H1 (cell line): Measurements from ENCODE around the gene SNX21.

Experiments
- CTCF ChIP-seq, 3 experiments: IDR thresholded peaks; 1 replicate in 2 of 3; 2 replicates in 1 of 3; pipeline versions ENCODE4 v1.5.1 to v1.6.1; 2011; ENCODE audit warnings: low read length in 3 of 3, mild to moderate bottlenecking in 3 of 3, inconsistent platforms in 2 of 3, low read depth in 1 of 3, moderate library complexity in 1 of 3; ENCODE audit not compliant: insufficient read depth in 1 of 3; ENCODE audit errors: control extremely low read depth in 1 of 3
- EZH2 ChIP-seq: fragments of 200-600 bp; sonication (generic); IDR thresholded peaks from 2 replicates; pipeline ENCODE4 v1.7.1; 2012; ENCODE audit warnings: low read depth, mild to moderate bottlenecking, moderate library complexity, low read length, inconsistent platforms; ENCODE audit not compliant: severe bottlenecking
- POLR2A ChIP-seq, 2 experiments: IDR thresholded peaks; 1 replicate in 1 of 2; 2 replicates in 1 of 2; pipeline ENCODE4 v1.6.1; 2011; ENCODE audit warnings: low read depth in 2 of 2, low read length in 2 of 2, mild to moderate bottlenecking in 2 of 2; ENCODE audit errors: control extremely low read depth in 1 of 2
- YY1 ChIP-seq: IDR thresholded peaks from 2 replicates; pipeline ENCODE4 v1.6.1; 2011; ENCODE audit warnings: low read depth, mild to moderate bottlenecking, low read length

GRCh38 chr20:45817376-45818194 lies 16.0 kb upstream of the SNX21 start:
- TF ChIP-seq YY1 (no peak), CTCF (IDR thresholded peaks at IDR 0.05; ENCODE audit: control extremely low read depth in 1 of 3, insufficient read depth in 1 of 3, low read depth in 1 of 3, low read length in 3 of 3) (no peak), EZH2 (no peak), POLR2A (IDR thresholded peaks at IDR 0.05; ENCODE audit: control extremely low read depth in 1 of 2, low read depth in 2 of 2, low read length in 2 of 2) (no peak; a peak in 1 of 3 replicates)
